Measurements from ENCODE around the gene KCNIP2.

- TF ChIP-seq CTCF (IDR thresholded peaks at IDR 0.05; ENCODE audit: low read length) (no peak), EZH2 (optimal IDR thresholded peaks at IDR 0.05; ENCODE audit: low read depth, low read length) (no peak)
Measured at GRCh38 chr10:101817337-101818118, 26.1 kb downstream of the KCNIP2 start.

Data from MM.1S (cell line).